Mesothelial cell of epicardium (in vitro differentiated cells): ENCODE data around the gene INTS3. TPM values are rescaled to one million over a fixed set of nuclear protein-coding genes. Genes with fewer than 3 reads are reported as not detected.
"Not testable (repeated sequence)": the region's sequence is repeated elsewhere in the genome, so short reads cannot be mapped to it uniquely, and the experiment has no call there.

ENCODE experiments used
- DNase-seq, 2 experiments: peaks; one replicate each; pipeline ENCODE4 v3.0.0; 2021; ENCODE audit warnings: low spot score in 2 of 2; ENCODE audit not compliant: unreplicated experiment in 2 of 2
- H3K27ac Mint-ChIP-seq: 2 replicates; pipeline ENCODE4 v1.8.0; 2021; ENCODE audit warnings: mixed read lengths
- H3K27me3 Mint-ChIP-seq: 2 replicates; pipeline ENCODE4 v1.8.0; 2021; ENCODE audit warnings: low read depth, mixed read lengths
- H3K36me3 Mint-ChIP-seq: 2 replicates; pipeline ENCODE4 v1.8.0; 2021; ENCODE audit warnings: mixed read lengths
- H3K4me1 Mint-ChIP-seq: 2 replicates; pipeline ENCODE4 v1.8.0; 2021; ENCODE audit warnings: mixed read lengths
- H3K4me3 Mint-ChIP-seq: 2 replicates; pipeline ENCODE4 v1.8.0; 2021; ENCODE audit warnings: mild to moderate bottlenecking, moderate library complexity, mixed read lengths
- H3K9me3 Mint-ChIP-seq: 2 replicates; pipeline ENCODE4 v1.8.0; 2021; ENCODE audit warnings: mixed read lengths
- CTCF ChIP-seq: fragments of 200-600 bp; sonication (generic); IDR thresholded peaks from one replicate; pipeline ENCODE4 v1.5.0; 2021; ENCODE audit warnings: antibody characterized with exemption; ENCODE audit not compliant: unreplicated experiment
- total RNA-seq: library from RNA; stranded (reverse); gene quantifications from 3 replicates; pipeline ENCODE4 v1.2.1, GENCODE V29; 2021

Gene INTS3
- total RNA-seq, 1 donor from 2014 or later = 120 TPM

- no peak for DNase-seq
- Mint-ChIP-seq H3K36me3 (no peaks in the 10 kb centered on the region), H3K27ac (peak overlapping the region; percentile 89), H3K27me3 (no peaks in the 10 kb centered on the region), H3K4me1 (peaks cover 29% of the 10 kb centered on the region), H3K4me3 (no peak overlapping the region), H3K9me3 (no peaks in the 10 kb centered on the region)
- TF ChIP-seq CTCF = no peak
These were observed 28.7 kb upstream of the INTS3 start for GRCh38 chr1:153698923-153699714.

- no peak overlapping the region for H3K4me3 Mint-ChIP-seq
- H3K4me1 Mint-ChIP-seq = peaks cover 29% of the 10 kb centered on the region
- H3K27me3 Mint-ChIP-seq = no peaks in the 10 kb centered on the region
- H3K9me3 Mint-ChIP-seq = no peaks in the 10 kb centered on the region
- no peaks in the 10 kb centered on the region for H3K36me3 Mint-ChIP-seq
- no peak overlapping the region for H3K27ac Mint-ChIP-seq
- DNase-seq = no peak
- TF ChIP-seq CTCF = no peak
These were observed 28.1 kb upstream of the INTS3 start for GRCh38 chr1:153699768-153700167.

GRCh38 chr1:153705484-153705883 is 22.4 kb upstream of the INTS3 start:
- no peak for TF ChIP-seq CTCF
- Mint-ChIP-seq H3K4me1 (no peaks in the 10 kb centered on the region), H3K4me3 (no peak overlapping the region), H3K36me3 (no peaks in the 10 kb centered on the region), H3K27ac (no peak overlapping the region), H3K9me3 (no peaks in the 10 kb centered on the region), H3K27me3 (no peaks in the 10 kb centered on the region)
- no peak for DNase-seq

GRCh38 chr1:153711026-153711425 is 16.8 kb upstream of the INTS3 start:
- TF ChIP-seq CTCF = no peak
- no peak overlapping the region for H3K27ac Mint-ChIP-seq
- H3K27me3 Mint-ChIP-seq = no peaks in the 10 kb centered on the region
- DNase-seq = no peak
- no peaks in the 10 kb centered on the region for H3K36me3 Mint-ChIP-seq
- no peak overlapping the region for H3K4me3 Mint-ChIP-seq
- H3K9me3 Mint-ChIP-seq = no peaks in the 10 kb centered on the region
- no peaks in the 10 kb centered on the region for H3K4me1 Mint-ChIP-seq

- H3K36me3 Mint-ChIP-seq, H3K9me3 Mint-ChIP-seq, H3K27me3 Mint-ChIP-seq, H3K4me1 Mint-ChIP-seq, H3K4me3 Mint-ChIP-seq, H3K27ac Mint-ChIP-seq, DNase-seq: not testable (repeated sequence)
These were observed 11.6 kb upstream of the INTS3 start for GRCh38 chr1:153716211-153716610.

- DNase-seq = no peak
- Mint-ChIP-seq H3K4me1 (no peaks in the 10 kb centered on the region), H3K4me3 (no peak overlapping the region), H3K36me3 (no peaks in the 10 kb centered on the region), H3K27ac (no peak overlapping the region), H3K27me3 (no peaks in the 10 kb centered on the region), H3K9me3 (no peaks in the 10 kb centered on the region)
- no peak for TF ChIP-seq CTCF
These were observed 10.5 kb upstream of the INTS3 start for GRCh38 chr1:153717330-153717729.
